GM12878 (cell line): ENCODE results near the gene PRSS1. TPM values are rescaled to one million over a fixed set of nuclear protein-coding genes. Genes with fewer than 3 reads are reported as not detected.

Source experiments
- ATF7 ChIP-seq: fragments of 450-650 bp; IDR thresholded peaks from 2 replicates; pipeline ENCODE4 v1.6.1; 2016; ENCODE audit warnings: low read depth, mild to moderate bottlenecking
- BCL11A ChIP-seq: IDR thresholded peaks from 2 replicates; pipeline ENCODE4 v1.6.1; 2011; ENCODE audit warnings: low read depth, low read length
- BHLHE40 ChIP-seq, 2 experiments: fragments of 450-650 bp in 1 of 2; IDR thresholded peaks; 2 replicates each; pipeline ENCODE4 v1.6.1; 2011 to 2017; ENCODE audit warnings: low read depth in 2 of 2, borderline replicate concordance in 1 of 2, improper control_type of control experiment in 1 of 2, low read length in 1 of 2, mild to moderate bottlenecking in 1 of 2
- BMI1 ChIP-seq: fragments of 450-650 bp; IDR thresholded peaks from 2 replicates; pipeline ENCODE4 v1.6.1; 2016; ENCODE audit warnings: mild to moderate bottlenecking, moderate library complexity, borderline replicate concordance
- FOXM1 ChIP-seq: IDR thresholded peaks from 2 replicates; pipeline ENCODE4 v1.6.1; 2012; ENCODE audit warnings: low read depth, mild to moderate bottlenecking, inconsistent platforms, low read length, moderate library complexity
- HDAC6 ChIP-seq: fragments of 200-600 bp; sonication (generic); IDR thresholded peaks from one replicate; pipeline ENCODE4 v1.8.0; 2017; ENCODE audit warnings: antibody characterized with exemption; ENCODE audit not compliant: unreplicated experiment
- IKZF2 ChIP-seq, 2 experiments: fragments of 450-650 bp; IDR thresholded peaks; 2 replicates each; pipeline ENCODE4 v1.6.1; 2017; ENCODE audit warnings: mild to moderate bottlenecking in 2 of 2, moderate library complexity in 2 of 2
- RAD21 ChIP-seq: IDR thresholded peaks from 2 replicates; pipeline ENCODE4 v1.6.1; 2011; ENCODE audit warnings: mild to moderate bottlenecking, low read depth, low read length, moderate library complexity; ENCODE audit not compliant: insufficient read depth
- RBBP5 ChIP-seq: fragments of 200-600 bp; sonication (generic); conservative IDR thresholded peaks from 2 replicates; pipeline ENCODE4 v1.6.1; 2016
- RCOR1 ChIP-seq: conservative IDR thresholded peaks from 2 replicates; pipeline ENCODE4 v1.6.1; 2012; ENCODE audit warnings: low read depth, low read length, improper control_type of control experiment
- RELA ChIP-seq: fragments of 450-650 bp; IDR thresholded peaks from 2 replicates; pipeline ENCODE4 v1.8.0; 2014; ENCODE audit warnings: borderline replicate concordance; ENCODE audit not compliant: partially characterized antibody
- SMAD1 ChIP-seq: fragments of 450-650 bp; IDR thresholded peaks from 2 replicates; pipeline ENCODE4 v1.6.1; 2018; ENCODE audit warnings: mild to moderate bottlenecking, low read depth; ENCODE audit not compliant: partially characterized antibody
- ZNF217 ChIP-seq: fragments of 450-650 bp; IDR thresholded peaks from 2 replicates; pipeline ENCODE4 v1.6.1; 2017; ENCODE audit warnings: antibody characterized with exemption, mild to moderate bottlenecking
- polyA plus RNA-seq, 11 experiments: library from polyadenylated mRNA; depleted of rRNA in 4 of 11; unstranded in 6 of 11; stranded (reverse) in 5 of 11; fragments of >200 nt; fragmentation: Nextera tagmentation in 4 of 11; fragmentation: Illumina TruSeq in 1 of 11; extraction: Ambion mirVana in 4 of 11; extraction: Trizol in 1 of 11; gene quantifications; 1 replicate in 1 of 11; 2 replicates in 10 of 11; pipeline versions ENCODE4 v1.2.1 to v1.2.3, GENCODE V29; 2011 to 2016; ENCODE audit warnings: inconsistent platforms in 2 of 11, missing spikeins in 2 of 11, low read depth in 1 of 11
- total RNA-seq, 4 experiments: library from RNA; depleted of rRNA in 3 of 4; stranded (reverse); fragments of >200 nt in 3 of 4; fragmentation: Illumina TruSeq in 1 of 4; extraction: Trizol in 1 of 4; gene quantifications; 2 replicates each; pipeline versions ENCODE4 v1.2.1 to v1.2.3, GENCODE V29; 2013 to 2021
- TF ChIP-seq, protein P1 (sequence below): IDR thresholded peaks from 2 replicates; pipeline ENCODE4 v1.6.1; 2012; ENCODE audit warnings: low read depth, low read length, improper control_type of control experiment
- TF ChIP-seq, protein P2 (sequence below): fragments of 450-650 bp; IDR thresholded peaks from 2 replicates; pipeline ENCODE4 v1.6.1; 2016; ENCODE audit warnings: mild to moderate bottlenecking
- TF ChIP-seq, protein P3 (sequence below): fragments of 450-650 bp; formaldehyde crosslinking; IDR thresholded peaks from 2 replicates; pipeline ENCODE4 v1.5.0; 2022; ENCODE audit warnings: mild to moderate bottlenecking, missing genetic modification characterization
- TF ChIP-seq, protein P4 (sequence below): fragments of 450-650 bp; IDR thresholded peaks from 2 replicates; pipeline ENCODE4 v1.6.1; 2017; ENCODE audit warnings: low read depth, mild to moderate bottlenecking, moderate library complexity
- TF ChIP-seq, protein P5 (sequence below): fragments of 450-650 bp; formaldehyde crosslinking; IDR thresholded peaks from 2 replicates; pipeline ENCODE4 v1.4.0; 2022; ENCODE audit warnings: mild to moderate bottlenecking, moderate library complexity

The PRSS1 gene
- total and polyA plus RNA-seq, 10 of the 15 experiments (the other 5 are each of a cell fraction or from before 2014, with no cell fraction given) = 11.9 TPM; not detected in 9

DNA sequence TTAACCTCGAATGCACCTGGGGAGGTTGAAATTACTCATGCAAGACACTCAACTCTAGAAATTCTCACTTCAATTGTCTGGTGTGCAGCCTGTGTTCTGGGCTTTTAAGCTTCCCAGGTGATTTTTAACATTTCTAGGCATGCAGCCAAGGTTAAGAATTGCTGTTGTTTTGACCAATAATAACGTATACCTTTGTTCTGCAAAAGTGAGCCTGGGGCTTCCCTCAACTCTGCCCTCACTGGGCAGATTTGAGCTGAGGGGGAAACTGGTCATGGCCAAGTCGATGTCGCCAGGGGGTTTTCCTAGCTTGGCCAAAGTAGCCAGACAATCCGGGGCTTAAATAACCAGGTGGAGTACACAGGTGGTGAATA, 22.1 kb downstream of the PRSS1 start (continued):
- TF ChIP-seq RCOR1 = no peak
- no peak for TF ChIP-seq RAD21
- TF ChIP-seq BCL11A = 0 out of 2 replicates have a peak, but pooled peaks have one; percentile 8
- TF ChIP-seq RBBP5 = no peak
- TF ChIP-seq, protein P1, sequence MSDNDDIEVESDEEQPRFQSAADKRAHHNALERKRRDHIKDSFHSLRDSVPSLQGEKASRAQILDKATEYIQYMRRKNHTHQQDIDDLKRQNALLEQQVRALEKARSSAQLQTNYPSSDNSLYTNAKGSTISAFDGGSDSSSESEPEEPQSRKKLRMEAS = no peak
- no peak for TF ChIP-seq HDAC6
- 0 out of 2 replicates have a peak, but pooled peaks have one; percentile 49 for TF ChIP-seq ATF7
- no peak for TF ChIP-seq BMI1
- TF ChIP-seq RELA = no peak
- TF ChIP-seq, protein P2, sequence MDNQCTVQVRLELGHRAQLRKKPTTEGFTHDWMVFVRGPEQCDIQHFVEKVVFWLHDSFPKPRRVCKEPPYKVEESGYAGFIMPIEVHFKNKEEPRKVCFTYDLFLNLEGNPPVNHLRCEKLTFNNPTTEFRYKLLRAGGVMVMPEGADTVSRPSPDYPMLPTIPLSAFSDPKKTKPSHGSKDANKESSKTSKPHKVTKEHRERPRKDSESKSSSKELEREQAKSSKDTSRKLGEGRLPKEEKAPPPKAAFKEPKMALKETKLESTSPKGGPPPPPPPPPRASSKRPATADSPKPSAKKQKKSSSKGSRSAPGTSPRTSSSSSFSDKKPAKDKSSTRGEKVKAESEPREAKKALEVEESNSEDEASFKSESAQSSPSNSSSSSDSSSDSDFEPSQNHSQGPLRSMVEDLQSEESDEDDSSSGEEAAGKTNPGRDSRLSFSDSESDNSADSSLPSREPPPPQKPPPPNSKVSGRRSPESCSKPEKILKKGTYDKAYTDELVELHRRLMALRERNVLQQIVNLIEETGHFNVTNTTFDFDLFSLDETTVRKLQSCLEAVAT = no peak
- peak; percentile 38 to 53 for TF ChIP-seq IKZF2 (IDR thresholded peaks at IDR 0.05)
- TF ChIP-seq BHLHE40 (IDR thresholded peaks at IDR 0.05; ENCODE audit: borderline replicate concordance in 1 of 2, low read depth in 2 of 2, low read length in 1 of 2) = peak in 1 of 2 experiments; percentile 39; a peak in 1 of 4 replicates
- TF ChIP-seq SMAD1 = no peak
- TF ChIP-seq, protein P3, sequence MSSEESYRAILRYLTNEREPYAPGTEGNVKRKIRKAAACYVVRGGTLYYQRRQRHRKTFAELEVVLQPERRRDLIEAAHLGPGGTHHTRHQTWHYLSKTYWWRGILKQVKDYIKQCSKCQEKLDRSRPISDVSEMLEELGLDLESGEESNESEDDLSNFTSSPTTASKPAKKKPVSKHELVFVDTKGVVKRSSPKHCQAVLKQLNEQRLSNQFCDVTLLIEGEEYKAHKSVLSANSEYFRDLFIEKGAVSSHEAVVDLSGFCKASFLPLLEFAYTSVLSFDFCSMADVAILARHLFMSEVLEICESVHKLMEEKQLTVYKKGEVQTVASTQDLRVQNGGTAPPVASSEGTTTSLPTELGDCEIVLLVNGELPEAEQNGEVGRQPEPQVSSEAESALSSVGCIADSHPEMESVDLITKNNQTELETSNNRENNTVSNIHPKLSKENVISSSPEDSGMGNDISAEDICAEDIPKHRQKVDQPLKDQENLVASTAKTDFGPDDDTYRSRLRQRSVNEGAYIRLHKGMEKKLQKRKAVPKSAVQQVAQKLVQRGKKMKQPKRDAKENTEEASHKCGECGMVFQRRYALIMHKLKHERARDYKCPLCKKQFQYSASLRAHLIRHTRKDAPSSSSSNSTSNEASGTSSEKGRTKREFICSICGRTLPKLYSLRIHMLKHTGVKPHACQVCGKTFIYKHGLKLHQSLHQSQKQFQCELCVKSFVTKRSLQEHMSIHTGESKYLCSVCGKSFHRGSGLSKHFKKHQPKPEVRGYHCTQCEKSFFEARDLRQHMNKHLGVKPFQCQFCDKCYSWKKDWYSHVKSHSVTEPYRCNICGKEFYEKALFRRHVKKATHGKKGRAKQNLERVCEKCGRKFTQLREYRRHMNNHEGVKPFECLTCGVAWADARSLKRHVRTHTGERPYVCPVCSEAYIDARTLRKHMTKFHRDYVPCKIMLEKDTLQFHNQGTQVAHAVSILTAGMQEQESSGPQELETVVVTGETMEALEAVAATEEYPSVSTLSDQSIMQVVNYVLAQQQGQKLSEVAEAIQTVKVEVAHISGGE (CRISPR knock-in tag) = no peak
- TF ChIP-seq ZNF217 = no peak
- TF ChIP-seq FOXM1 = peak; percentile 51; the same call in 1 of the 2 replicates
- TF ChIP-seq, protein P4, sequence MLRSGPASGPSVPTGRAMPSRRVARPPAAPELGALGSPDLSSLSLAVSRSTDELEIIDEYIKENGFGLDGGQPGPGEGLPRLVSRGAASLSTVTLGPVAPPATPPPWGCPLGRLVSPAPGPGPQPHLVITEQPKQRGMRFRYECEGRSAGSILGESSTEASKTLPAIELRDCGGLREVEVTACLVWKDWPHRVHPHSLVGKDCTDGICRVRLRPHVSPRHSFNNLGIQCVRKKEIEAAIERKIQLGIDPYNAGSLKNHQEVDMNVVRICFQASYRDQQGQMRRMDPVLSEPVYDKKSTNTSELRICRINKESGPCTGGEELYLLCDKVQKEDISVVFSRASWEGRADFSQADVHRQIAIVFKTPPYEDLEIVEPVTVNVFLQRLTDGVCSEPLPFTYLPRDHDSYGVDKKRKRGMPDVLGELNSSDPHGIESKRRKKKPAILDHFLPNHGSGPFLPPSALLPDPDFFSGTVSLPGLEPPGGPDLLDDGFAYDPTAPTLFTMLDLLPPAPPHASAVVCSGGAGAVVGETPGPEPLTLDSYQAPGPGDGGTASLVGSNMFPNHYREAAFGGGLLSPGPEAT = peak; percentile 91
- TF ChIP-seq, protein P5, sequence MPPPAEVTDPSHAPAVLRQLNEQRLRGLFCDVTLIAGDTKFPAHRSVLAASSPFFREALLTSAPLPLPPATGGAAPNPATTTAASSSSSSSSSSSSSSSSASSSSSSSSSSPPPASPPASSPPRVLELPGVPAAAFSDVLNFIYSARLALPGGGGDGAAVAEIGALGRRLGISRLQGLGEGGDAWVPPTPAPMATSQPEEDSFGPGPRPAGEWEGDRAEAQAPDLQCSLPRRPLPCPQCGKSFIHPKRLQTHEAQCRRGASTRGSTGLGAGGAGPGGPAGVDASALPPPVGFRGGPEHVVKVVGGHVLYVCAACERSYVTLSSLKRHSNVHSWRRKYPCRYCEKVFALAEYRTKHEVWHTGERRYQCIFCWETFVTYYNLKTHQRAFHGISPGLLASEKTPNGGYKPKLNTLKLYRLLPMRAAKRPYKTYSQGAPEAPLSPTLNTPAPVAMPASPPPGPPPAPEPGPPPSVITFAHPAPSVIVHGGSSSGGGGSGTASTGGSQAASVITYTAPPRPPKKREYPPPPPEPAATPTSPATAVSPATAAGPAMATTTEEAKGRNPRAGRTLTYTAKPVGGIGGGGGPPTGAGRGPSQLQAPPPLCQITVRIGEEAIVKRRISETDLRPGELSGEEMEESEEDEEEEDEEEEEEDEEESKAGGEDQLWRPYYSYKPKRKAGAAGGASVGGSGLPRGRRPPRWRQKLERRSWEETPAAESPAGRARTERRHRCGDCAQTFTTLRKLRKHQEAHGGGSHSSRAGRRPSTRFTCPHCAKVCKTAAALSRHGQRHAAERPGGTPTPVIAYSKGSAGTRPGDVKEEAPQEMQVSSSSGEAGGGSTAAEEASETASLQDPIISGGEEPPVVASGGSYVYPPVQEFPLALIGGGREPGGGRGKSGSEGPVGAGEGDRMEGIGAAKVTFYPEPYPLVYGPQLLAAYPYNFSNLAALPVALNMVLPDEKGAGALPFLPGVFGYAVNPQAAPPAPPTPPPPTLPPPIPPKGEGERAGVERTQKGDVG (CRISPR knock-in tag) = no peak
